Stimulated activated CD8-positive, alpha-beta memory T cell treated with anti-CD3 and anti-CD28 coated beads, Interleukin-12 subunit alpha, Interleukin-12 subunit beta, amount 100 ng/mL, for 1 hour (primary cell): ENCODE measurements around the gene KIAA1217.

Source experiments
- DNase-seq: peaks from one replicate; pipeline ENCODE4 v3.0.0-alpha.2; 2020; ENCODE audit warnings: low read depth

The KIAA1217 gene

DNA sequence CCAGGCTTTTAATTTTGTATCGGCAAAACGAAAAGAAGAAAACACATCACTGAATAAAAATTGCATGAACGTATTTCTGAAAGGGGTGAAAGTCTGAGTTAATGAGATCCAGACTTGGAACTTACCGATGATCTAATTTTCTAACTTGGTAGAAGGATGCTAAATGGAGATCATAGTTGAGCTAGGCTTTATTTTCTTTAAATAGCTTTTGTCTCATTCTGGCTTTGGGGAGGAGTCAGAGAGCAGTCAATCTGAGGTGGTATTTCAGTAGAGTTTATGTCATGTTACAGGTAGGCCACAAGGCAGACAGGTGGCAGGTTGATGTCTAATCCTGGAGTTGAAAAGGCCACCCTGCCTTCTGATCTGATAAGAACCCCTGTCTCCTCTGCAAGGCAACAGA is 161.9 kb downstream of the KIAA1217 start:
- DNase-seq = no peak

DNA sequence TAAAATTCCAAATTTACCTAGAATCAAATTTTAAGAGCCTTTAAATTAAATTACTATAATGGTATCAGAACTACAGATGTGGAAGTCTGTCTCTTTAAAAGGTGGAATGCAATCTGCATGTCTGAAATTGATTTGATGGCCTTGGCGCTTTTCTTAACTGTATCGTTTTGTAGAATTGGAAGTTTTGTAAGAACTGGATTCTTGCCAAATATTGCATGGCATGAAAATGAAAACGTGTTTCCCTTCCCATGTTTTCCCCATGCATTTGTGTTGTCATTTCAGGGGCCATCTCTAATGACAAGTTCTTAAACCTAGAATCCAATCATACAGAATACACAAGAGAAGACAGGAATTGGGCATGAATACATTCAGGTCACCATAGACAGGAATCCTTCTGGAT is 162.5 kb downstream of the KIAA1217 start:
- no peak for DNase-seq

GRCh38 chr10:24374134-24374915 is 165.4 kb downstream of the KIAA1217 start:
- no peak for DNase-seq

DNA sequence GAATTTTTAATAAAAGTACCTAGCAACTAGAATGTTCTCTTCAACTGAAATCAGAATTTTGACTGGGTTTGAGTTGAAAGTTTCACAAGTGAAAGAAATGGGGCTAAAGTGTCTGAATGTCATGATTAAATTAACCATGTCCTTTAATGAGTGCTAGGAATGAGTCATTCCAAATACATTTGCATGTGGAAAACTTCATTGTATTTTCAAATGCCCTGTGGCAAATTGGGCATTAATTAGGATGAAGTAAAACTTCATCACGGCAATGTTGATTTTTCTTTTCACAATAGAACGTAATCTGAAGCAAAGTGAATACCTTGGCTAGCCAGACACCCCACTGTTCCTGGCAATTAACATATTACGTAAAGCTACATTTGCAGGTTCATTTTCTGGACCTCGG is 166.6 kb downstream of the KIAA1217 start:
- DNase-seq = no peak

DNA sequence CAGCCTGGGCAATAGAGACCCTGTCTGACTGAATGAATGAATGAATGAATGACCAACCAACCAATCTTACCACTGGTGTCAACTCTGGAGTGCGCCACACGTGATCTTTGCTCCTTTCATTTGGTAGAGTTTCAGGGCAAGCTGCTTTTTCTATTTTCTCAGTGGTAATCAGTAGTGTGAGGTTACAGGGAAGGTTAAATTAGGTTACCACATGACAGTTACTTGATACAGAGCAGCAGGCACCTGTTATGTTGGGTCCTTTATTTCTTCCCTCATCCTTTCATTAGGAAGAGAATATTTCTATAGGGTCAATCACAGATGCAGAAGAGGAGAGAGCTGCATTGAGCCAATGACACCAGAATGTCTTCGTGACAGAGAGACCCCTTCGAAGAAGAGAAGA is 167.8 kb downstream of the KIAA1217 start:
- no peak for DNase-seq

GRCh38 chr10:24378126-24378920 is 169.4 kb downstream of the KIAA1217 start:
- no peak for DNase-seq

- DNase-seq = no peak
Observed at GRCh38 chr10:24381235-24382010, 172.5 kb downstream of the KIAA1217 start.

DNA sequence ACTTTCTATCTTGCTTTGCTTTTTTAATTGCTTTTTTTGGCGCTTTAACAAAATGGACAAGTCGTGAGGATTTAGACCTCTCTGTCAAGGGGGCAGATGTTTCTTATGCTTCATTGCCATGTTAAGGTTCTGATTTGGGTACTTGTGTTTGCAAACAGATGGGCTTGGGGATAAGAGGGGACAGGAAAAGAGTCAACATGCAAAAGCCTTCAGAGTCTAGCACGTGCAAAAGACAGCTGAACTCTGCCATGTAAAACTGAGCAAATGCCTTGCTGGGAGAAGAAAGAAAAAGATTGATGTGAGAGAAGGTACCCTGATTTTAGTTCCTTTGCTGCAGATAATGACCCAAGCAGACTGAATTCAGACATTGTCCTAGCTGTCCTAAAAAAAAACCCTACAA is 173.1 kb downstream of the KIAA1217 start:
- DNase-seq = no peak

DNA sequence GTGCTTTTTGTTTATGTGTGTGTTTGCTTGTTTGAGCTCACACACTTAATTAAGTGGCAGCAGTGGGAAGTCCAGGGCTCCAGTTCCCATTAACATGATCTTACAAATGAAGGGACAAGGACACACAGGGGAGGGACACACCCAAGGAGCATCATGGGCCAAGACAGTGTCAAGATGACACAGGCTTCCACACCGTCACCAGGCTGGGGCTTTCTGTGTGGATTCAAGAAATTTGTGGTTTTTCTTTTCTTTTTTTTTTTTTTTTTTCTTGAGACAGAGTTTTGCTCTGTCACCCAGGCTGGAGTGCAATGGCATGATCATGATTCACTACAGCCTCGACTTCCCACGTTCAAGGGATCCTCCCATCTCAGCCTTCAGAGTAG is 173.6 kb downstream of the KIAA1217 start:
- no peak for DNase-seq

GRCh38 chr10:24382979-24383663 is 174.2 kb downstream of the KIAA1217 start:
- DNase-seq = no peak

- no peak for DNase-seq
Observed at GRCh38 chr10:24383681-24384106, 174.8 kb downstream of the KIAA1217 start.

DNA sequence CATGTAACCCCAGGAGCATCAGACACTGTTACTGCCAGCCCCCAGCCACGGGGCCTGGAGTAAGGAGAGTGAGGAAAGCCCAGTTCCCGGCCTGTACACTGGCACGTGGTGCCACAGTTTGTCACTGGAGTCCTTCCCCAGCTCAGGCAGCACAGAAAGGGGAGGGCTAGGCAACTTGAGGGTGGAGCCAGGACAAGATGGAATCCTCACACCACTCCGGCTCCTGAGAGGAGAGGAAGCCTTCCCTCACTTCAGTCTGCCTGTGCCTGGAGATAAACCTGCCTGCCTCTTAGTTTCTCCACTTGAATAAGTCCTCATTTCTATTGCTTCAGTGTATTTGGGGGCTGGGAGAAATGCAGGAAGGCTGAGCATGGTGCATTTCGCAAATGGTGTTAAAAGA is 176.0 kb downstream of the KIAA1217 start:
- no peak for DNase-seq

GRCh38 chr10:24385776-24386175 is 176.8 kb downstream of the KIAA1217 start:
- DNase-seq = no peak

DNA sequence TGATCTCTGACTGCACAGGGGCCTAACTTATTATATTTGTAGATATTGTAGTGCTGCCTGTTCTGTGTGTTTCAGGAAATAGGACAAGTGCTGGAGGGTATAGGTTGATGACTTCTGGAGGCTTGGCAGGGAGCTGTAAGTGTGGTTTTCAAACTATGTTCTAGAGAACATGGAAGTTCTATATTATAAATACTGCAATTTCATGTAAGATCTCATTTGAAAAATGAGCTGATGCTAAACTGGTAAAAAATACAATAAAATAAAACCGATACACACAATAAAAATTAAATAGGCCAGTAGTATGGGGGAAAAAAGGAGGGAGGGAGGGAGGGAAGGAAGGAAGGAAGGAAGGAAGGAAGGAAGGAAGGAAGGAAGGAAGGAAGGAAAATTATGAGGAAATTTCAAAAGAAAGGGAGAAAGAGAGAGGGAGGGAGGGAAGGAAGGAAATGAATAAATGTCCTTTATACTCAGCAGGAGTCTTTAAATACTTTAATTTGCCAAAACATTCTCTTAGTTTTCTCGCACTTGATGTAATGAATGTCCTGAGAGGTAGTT is 181.3 kb downstream of the KIAA1217 start:
- no peak for DNase-seq

DNA sequence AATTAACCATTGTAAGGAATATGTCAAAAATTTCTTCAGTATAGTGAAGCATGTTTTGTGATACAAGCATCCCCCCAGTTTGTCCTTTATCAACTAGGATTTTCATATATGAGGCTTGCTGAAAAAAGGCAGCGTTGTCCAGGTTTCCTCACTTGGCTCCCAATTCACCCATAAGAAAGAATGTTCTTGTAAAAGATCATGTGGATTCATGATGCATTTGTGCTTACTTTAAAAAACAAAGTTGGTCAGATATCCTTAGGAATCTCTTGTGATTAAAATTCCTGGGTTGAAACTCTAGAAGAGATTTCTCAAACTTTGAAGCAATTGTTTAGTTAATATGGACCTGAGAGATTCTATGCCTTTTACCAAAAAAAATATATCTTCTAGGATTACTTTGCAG is 181.8 kb downstream of the KIAA1217 start:
- DNase-seq = no peak

DNA sequence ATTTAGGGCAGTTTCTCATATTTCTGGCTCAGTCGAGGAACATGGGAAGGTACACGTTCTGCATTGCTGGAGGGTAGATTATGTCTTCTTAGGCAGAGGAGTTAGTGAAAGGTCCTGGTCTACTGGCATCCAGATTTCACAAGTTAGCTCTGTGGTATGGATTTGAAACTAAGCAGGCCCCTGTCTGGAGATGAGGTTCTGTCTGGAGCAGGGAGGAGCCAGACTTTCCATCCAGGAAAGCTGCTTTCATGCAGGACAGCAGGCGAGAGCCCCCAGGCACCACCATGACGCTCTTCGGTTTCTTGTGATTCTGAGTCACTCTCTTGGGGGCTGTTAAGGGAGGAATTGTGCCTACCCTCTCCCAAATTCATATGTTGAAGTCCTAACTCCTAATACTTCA is 184.3 kb downstream of the KIAA1217 start:
- DNase-seq = no peak

DNA sequence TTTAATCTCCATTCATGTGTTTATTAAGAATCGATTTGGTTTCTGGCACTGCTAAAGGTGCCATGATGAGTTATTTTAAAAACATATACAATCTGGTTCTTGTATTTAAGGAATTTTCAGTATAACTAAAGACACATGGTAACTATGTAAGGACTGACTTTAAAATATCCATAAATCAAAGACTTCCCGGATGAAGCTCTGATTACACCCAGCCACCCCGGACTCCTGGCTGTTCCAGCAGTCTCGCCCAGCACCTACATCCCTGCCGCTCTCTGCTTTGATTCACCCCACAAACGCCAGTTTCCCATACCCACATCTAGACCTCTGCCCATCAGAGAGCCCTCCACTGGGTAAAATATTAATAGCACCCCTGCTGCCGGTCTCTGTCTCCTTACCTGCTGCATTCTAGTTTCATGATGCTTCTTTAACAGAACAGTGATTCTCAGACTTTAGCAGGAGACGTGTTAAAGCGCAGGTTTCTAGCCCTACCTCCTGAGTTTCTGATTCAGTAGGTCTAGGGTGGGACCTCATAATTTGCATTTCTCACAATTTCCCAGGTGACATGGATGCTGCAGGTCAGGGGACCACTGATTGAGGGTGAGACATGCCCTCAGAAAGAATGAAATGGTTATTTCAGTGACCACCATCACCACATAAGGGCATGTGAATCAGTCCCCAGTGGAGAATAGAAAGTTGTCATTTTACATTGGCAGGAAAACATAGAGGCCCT is 185.7 kb downstream of the KIAA1217 start:
- DNase-seq = no peak

DNA sequence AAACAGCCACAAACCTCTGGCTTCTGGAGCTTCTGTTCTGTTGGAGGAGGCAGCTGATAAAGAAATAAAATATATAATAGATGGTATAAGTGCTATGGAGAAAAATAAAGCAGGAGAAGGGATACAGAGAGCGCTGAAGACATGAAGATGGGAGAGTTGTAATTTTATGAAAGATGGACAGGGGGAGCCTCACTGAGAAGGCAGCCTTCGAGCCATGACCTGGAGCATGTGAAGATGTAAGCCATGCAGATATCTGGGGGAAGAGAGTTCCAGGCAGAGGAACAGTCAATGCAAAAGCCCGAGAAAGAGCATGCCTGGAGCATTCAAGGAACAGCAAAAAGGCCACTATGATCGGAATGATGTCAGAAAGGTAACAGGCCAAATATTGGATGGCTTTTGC is 187.5 kb downstream of the KIAA1217 start:
- no peak for DNase-seq

- DNase-seq = no peak
Observed at GRCh38 chr10:24397662-24398061, 188.7 kb downstream of the KIAA1217 start.

DNA sequence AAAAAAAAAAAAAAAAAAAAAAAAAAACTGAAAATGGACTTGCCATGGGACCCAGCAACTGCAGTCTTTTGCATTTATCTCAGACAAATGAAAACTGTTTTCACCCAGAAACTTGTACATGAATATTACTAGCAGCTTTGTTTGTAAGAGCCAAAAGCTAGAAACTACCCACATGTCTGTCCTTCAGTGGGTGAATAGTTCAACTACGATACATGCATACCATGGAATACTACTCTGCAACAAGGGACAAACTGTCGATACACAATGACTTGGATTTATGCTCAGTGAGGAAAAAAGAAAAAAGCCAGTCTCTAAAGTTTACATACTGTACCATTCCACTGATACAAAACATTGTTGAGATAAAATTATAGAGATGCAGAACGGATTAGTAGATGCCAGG is 195.6 kb downstream of the KIAA1217 start:
- DNase-seq = no peak

DNA sequence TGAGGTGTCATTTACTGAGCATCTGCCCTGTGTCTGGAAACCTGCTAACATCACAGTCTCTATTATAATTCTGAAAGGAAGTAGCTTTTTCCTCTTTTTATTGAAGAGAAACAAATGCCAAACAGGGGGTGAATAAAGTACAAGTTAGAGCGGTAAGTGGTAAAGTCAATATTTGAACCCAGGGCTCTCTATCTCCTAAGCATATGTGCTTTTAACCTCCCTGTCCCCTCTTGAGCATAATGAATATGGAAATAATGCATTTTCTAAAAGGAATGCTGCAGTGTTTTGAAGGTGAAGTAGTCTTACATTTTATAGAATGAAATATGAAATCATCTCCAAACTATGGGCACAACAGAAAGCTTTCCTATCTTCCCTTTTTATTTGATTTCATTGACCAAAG is 196.7 kb downstream of the KIAA1217 start:
- DNase-seq = no peak
